Stimulated activated CD8-positive, alpha-beta memory T cell treated with anti-CD3 and anti-CD28 coated beads, Interleukin-7, amount 100 ng/mL, for 48 hours (primary cell): ENCODE data around the gene CTAGE6.
A peak's percentile ranks its signal among the peaks of the same experiment; 100 is the strongest.
"Not testable (repeated sequence)": the region's sequence is repeated elsewhere in the genome, so short reads cannot be mapped to it uniquely, and the experiment has no call there.

ENCODE experiments used
- DNase-seq, 2 donors: peaks; one replicate each; pipeline ENCODE4 v3.0.0-alpha.2; 2020; ENCODE audit warnings: low read depth in 1 of 2; ENCODE audit errors: extremely low read depth in 1 of 2

CTAGE6 gene

DNA sequence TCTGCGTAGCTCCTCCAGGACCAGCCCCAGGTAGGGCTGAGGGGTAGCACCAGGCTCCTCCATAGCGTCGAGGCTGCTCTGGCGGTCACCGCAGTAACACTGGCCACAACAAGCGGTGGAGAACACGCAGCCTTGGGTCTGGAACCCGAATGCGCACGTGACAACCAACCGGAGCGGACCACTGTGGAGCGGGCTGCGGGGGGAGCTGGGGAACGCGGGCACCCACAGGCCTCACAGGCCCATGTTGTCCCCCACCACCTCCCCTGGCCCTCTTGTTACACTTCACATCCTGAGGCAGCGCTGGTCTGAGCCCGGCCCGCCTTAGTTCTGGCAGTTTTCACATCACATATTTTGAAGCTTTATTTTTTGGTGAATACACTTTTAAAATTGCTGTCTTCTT, at the start of gene CTAGE6:
TSS of gene CTAGE6 (minus strand) at position 101 of the 400 bp plus-strand sequence. CDS start at position 63, 38 bp downstream.
- not testable (repeated sequence) for DNase-seq

GRCh38 chr7:143806664-143807071, 49.2 kb upstream of the CTAGE6 start:
- not testable (repeated sequence) for DNase-seq

- not testable (repeated sequence) for DNase-seq
Observed at GRCh38 chr7:143797896-143798290, 40.4 kb upstream of the CTAGE6 start.

DNA sequence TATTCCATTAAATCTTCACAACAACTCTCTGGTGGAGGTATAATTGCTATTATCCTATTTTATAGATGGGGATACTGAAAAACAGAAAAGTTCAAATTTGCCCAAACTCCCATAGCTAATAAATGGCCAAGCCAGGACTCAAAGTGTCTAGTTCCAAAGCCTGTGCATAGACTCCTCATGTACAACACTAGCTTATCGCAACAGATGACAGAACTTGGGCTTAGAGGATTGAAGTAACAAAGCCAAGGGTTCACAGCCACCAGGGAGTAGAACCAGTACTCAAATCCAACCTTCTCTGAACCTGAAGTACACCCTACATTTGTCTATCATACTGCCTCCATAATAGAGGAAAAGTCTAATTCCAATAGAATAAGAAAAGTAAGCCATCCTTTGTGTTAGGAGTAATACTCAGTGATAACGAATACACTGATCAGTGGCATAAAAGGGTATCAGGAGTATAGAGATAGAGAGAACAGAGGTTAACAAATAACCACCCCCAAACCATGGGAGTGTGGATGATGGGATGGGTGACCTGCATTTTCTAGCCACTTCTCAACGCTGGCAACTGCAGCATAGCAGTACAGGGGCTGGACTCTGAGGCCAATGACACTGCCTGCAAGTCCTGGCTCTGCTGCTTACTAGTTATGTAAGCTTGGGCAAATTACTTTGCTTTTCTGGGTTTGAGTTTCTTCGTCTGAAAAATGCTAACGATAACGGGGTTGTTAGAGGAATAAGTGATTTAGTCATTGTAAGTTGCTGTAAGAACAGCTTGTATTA, 39.8 kb upstream of the CTAGE6 start:
- DNase-seq = not testable (repeated sequence)

GRCh38 chr7:143795653-143796052, 38.2 kb upstream of the CTAGE6 start:
- DNase-seq = not testable (repeated sequence)

DNA sequence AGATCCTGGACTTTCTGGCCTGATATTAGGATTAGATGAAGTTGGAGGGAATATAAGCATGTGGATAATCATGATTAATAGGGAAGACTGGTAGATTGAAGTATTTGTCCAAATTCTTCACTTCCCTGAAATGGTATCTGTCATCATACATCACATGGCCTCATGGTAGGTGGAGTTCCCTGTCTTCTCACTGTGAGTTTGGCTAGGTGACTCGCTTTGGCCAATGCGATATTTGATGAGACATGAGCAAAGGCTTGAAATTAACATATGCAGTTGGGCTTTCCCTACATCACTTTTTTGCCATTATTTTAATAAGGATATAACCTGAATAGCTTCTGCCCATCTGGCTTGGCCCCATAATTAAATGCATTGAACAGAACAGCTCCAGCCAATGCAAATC, 35.1 kb upstream of the CTAGE6 start:
- DNase-seq = peak; percentile 0 to 8

DNA sequence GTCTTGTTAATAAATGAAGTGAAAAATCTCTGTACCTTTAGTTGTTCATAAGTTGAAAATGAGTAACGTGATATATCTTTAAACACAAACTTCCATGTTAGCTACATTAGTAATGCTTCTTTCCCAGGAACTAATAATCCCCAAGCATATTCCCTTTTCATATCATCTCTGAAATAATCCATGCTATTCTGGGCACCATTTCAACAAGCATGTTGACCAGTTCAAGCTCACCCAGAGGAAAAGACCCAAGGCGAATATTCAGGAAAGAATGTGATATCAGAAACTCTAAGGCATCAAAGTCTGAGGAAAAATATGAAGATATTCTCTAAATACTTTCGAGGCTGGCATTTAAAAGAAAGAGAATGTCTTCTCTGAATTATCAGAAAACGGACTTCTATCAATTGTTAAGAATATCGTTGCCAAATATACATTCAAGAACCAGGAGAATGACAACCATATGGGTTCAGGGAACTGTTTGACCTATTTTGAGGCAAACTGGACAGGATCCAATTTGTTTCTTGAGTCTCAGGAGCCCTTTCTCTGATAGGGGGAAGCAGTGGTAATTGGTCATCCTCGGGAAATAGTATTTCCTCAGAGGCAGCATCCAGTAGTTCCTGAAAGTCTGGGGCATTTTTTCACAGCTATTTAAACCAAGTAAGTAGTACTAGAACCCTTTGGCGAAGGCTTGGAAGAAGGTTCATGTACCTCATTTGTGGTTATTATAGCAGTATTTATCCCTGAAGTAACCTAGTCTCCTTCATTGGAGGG, 28.1 kb upstream of the CTAGE6 start:
- not testable (repeated sequence) for DNase-seq

GRCh38 chr7:143779591-143779990, 22.1 kb upstream of the CTAGE6 start:
- DNase-seq = not testable (repeated sequence)

DNA sequence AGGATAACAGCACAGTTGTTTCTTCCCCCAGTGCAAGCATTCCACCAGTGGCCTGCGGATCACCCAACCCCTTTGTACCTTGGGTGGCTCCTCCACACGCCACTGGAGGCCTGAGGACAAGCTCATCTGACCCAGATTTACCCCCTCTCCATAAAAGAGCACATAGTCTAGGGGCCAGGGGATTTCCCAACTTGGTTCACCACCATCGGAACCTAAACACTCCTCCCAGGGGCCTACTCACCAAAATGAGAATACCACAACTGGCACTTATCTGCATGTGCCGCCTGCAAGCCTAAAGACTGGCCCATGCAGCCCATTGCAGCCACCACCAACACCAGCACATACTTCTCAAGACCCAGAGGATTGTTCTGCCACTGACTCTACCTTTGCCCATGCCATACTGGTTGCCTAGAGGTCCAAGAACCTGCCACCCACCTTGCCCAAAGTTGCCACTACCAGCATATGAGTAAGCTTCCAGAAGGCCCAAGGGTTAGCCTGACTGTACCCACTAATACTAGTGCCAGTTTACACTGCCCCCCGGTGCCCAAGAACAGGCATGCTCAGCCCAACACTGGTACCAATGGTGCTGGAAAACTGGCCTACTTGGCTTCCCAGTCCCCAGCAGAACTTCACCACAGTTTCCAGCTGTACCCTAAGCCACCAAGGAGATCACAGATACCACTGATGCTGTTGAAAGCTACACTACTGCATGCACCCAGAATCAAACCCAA, 15.4 kb upstream of the CTAGE6 start:
- not testable (repeated sequence) for DNase-seq

DNA sequence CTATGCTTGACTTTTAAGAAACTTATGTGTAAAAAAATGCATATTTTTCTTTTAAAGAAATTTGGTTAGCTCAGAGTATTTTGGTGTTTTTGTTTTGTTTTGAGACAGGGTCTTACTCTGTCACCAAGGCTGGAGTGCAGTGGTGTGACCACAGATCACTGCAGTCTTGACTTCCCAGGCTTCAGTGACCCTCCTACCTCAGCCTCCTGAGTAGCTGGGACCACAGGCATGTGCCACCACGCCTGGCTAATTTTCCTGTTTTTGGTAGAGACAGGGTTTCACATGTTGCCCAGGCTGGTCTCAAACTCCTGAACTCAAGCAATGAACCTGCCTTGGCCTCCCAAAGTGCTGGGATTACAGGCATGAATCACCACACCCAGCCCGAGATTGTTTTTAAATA, 10.0 kb upstream of the CTAGE6 start:
- not testable (repeated sequence) for DNase-seq

- not testable (repeated sequence) for DNase-seq
Observed at GRCh38 chr7:143765678-143766077, 8.2 kb upstream of the CTAGE6 start.

- DNase-seq = not testable (repeated sequence)
Observed at GRCh38 chr7:143763065-143763464, 5.6 kb upstream of the CTAGE6 start.

GRCh38 chr7:143745340-143745739, 12.2 kb downstream of the CTAGE6 start:
- DNase-seq = not testable (repeated sequence)

DNA sequence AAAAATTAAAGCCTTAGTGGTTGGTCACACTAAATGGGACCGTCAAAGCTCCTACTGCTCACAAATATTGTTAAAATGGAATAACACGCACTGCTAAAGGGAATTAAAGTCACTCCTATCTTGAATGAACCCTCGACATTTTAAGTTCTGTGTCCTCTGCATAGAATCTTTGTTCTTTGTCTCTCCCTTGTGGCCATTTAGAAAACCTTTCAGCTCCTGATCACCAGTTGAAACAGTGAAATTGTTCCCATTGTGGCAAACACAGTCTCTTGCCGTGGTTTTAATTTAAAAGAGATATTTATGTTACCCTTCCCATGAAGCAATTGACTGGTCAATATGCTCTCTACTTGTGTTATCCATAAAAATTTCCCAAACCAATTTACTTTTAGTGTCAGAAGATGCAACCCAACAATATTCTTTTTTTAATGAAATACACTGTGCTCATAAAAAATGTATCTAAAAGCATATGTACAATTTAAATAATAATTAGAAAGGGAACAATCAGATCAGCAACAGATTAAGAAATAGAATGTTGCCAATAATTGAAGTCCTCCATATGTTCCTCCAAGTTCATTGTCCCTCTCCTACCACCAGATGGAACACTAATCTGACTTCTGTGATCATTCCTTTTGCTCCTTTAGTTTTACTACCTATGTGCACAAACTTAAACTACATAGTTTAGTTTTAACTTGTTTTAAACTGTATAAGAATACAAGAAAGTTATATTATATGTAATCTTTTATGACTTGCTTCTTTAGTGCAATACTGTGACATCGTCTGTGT, 20.3 kb downstream of the CTAGE6 start:
- DNase-seq = not testable (repeated sequence)

- DNase-seq = no peak
Observed at GRCh38 chr7:143735962-143736361, 21.5 kb downstream of the CTAGE6 start.

- no peak for DNase-seq
Observed at GRCh38 chr7:143733876-143734275, 23.6 kb downstream of the CTAGE6 start.

DNA sequence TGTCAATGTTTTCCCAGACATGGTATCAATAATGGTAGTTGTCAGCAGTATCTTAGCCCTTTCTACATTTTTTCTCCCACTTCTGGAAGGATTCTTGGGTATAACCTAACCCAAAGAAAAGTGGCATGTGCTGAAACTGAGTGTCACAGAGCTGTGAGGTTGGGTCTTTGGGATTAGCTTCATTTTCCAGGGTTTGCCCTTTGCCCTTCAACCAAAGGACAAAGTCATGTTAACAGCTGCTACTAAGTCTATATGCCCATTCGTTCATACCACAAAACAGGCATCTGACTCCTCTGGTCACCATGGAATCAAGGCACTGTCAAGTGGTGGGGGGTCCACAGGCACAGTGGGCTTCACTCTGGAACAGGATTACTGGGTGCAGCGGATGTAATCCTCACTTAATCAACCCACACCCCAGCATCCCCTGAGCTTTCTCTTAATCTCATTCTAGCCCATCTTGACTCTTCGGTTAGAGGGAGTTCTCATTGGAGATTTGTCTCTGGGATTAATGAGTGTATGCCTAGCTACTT, 29.1 kb downstream of the CTAGE6 start:
- DNase-seq = no peak

GRCh38 chr7:143727561-143727960, 29.9 kb downstream of the CTAGE6 start:
- not testable (repeated sequence) for DNase-seq

DNA sequence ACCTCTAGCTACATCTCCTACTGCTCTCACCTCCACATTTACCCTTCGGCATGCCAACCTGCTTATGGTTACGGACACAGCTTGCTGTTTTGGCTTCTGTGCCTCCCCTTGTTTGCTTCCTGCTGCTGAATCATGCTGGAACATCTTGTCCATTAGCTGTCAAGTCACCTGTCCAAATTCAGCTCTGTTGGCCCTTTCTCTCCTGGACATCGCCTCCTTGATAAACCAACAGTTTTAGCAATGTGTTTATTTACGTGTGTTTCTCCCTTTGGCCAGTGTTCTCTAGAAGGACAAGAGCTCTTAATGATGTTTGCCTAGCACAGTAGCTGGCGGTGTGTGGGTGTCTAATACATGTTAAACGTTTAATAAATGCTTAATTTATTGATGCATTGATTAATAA, 31.4 kb downstream of the CTAGE6 start:
- not testable (repeated sequence) for DNase-seq

DNA sequence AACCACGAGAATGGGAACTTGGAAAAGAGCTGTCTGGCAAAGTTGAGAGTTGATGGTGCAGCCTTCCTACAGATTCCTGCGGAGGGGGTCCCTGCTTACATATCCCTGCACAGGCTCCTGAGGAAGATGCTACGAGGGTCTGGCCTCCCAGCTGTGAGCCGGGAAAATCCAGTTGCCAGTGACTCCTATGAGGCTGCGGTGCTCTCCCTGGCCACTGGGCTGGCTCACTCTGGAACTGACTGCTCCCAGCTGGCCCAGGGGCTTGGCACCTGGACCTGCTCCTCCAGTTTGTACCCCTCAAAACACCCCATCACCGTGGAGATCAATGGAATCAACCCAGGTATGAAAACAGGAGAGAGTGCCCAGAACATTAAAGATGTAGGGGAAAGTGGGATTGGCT, 37.2 kb downstream of the CTAGE6 start:
- not testable (repeated sequence) for DNase-seq
